GM18909 (cell line): ENCODE results near the gene TSEN15.
A peak's percentile ranks its signal among the peaks of the same experiment; 100 is the strongest.
"Not testable (repeated sequence)": the region's sequence is repeated elsewhere in the genome, so short reads cannot be mapped to it uniquely, and the experiment has no call there.

ENCODE experiments used
- ATAC-seq: cut with Tn5 transposase; IDR thresholded peaks from one replicate; pipeline ENCODE4 v1.9.1; 2021; ENCODE audit warnings: mild to moderate bottlenecking; ENCODE audit not compliant: unreplicated experiment, poor library complexity

TSEN15 gene

GRCh38 chr1:184030433-184031091 lies 21.0 kb upstream of the TSEN15 start:
- no peak for ATAC-seq

- ATAC-seq: no peak
These were observed 20.5 kb upstream of the TSEN15 start for GRCh38 chr1:184031092-184031408.

GRCh38 chr1:184031409-184032107 lies 20.0 kb upstream of the TSEN15 start:
- ATAC-seq: no peak

- ATAC-seq: no peak
These were observed 19.1 kb upstream of the TSEN15 start for GRCh38 chr1:184032306-184032929.

GRCh38 chr1:184032930-184033418 lies 18.6 kb upstream of the TSEN15 start:
- no peak for ATAC-seq

GRCh38 chr1:184033711-184034167 lies 17.8 kb upstream of the TSEN15 start:
- no peak for ATAC-seq

- ATAC-seq: no peak
These were observed 16.7 kb upstream of the TSEN15 start for GRCh38 chr1:184034761-184035379.

GRCh38 chr1:184035719-184036516 lies 15.6 kb upstream of the TSEN15 start:
- no peak for ATAC-seq

GRCh38 chr1:184036517-184036949 lies 15.0 kb upstream of the TSEN15 start:
- peak; percentile 27 for ATAC-seq

- ATAC-seq: no peak
These were observed 13.5 kb upstream of the TSEN15 start for GRCh38 chr1:184037849-184038591.

- ATAC-seq: no peak
These were observed 12.4 kb upstream of the TSEN15 start for GRCh38 chr1:184039126-184039525.

GRCh38 chr1:184041731-184042130 lies 9.8 kb upstream of the TSEN15 start:
- no peak for ATAC-seq

GRCh38 chr1:184043315-184043714 lies 8.2 kb upstream of the TSEN15 start:
- ATAC-seq: not testable (repeated sequence)

- no peak for ATAC-seq
These were observed 6.7 kb upstream of the TSEN15 start for GRCh38 chr1:184044603-184045376.

- not testable (repeated sequence) for ATAC-seq
These were observed 4.0 kb upstream of the TSEN15 start for GRCh38 chr1:184047541-184047940.

GRCh38 chr1:184048561-184049240 lies 2.8 kb upstream of the TSEN15 start:
- no peak for ATAC-seq

- ATAC-seq: no peak
These were observed 2.2 kb upstream of the TSEN15 start for GRCh38 chr1:184049291-184049690.

- ATAC-seq: no peak
These were observed 1.6 kb upstream of the TSEN15 start for GRCh38 chr1:184049836-184050468.
